Vagina (tissue), 2 donors: ENCODE results near the gene DUSP16.

Source experiments
- POLR2A ChIP-seq, 2 donors: fragments of 450-650 bp; IDR thresholded peaks; one replicate each; pipeline ENCODE4 v1.6.1; 2017; ENCODE audit warnings: antibody characterized with exemption in 2 of 2, mild to moderate bottlenecking in 2 of 2, moderate library complexity in 2 of 2
- TF ChIP-seq, protein P1 (sequence below), 3 experiments: fragments of 450-650 bp in 2 of 3; fragments of 200-600 bp in 1 of 3; sonication (generic) in 1 of 3; IDR thresholded peaks; one replicate each; pipeline ENCODE4 v1.5.1; 2017 to 2019; ENCODE audit warnings: antibody characterized with exemption in 3 of 3, mild to moderate bottlenecking in 2 of 3, moderate library complexity in 2 of 3

DNA sequence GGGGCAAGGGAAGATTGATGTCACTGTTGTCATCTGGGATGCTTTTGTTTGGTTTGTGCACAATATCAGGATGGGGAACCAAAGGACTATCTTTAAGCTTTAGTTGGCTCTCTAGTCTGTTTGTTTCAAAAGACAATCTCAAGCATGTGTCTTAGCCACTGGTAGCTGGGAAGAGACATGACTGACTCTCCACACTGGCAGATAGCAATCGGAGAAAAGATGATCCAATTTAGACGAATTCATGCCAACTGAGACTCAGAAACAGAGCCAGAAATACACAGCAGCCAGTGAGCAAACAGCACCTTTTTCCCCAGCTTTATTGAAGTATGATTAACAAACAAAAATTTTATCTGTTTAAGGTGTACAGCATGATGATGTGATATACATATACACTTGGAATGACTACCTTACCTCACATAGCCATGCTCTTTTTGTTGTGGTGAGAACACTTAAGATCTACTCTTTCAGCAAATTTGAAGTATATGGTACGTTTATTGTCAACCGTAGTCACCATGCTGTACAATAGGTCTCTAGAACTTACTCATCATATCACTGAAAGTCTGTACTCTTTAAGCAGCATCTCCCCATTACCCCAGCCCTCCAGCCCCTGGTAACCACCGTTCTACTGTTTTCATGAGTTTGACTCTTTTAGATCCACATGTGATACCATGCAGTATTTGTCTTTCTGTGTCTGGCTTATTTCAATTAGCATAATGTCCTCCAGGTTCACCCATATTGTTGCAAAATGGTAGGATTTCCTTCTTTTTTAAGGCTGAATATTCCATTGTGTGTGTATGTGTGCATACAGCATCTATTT is 50.6 kb downstream of the DUSP16 start:
- TF ChIP-seq, protein P1, sequence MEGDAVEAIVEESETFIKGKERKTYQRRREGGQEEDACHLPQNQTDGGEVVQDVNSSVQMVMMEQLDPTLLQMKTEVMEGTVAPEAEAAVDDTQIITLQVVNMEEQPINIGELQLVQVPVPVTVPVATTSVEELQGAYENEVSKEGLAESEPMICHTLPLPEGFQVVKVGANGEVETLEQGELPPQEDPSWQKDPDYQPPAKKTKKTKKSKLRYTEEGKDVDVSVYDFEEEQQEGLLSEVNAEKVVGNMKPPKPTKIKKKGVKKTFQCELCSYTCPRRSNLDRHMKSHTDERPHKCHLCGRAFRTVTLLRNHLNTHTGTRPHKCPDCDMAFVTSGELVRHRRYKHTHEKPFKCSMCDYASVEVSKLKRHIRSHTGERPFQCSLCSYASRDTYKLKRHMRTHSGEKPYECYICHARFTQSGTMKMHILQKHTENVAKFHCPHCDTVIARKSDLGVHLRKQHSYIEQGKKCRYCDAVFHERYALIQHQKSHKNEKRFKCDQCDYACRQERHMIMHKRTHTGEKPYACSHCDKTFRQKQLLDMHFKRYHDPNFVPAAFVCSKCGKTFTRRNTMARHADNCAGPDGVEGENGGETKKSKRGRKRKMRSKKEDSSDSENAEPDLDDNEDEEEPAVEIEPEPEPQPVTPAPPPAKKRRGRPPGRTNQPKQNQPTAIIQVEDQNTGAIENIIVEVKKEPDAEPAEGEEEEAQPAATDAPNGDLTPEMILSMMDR (IDR thresholded peaks at IDR 0.05): no peak
- no peak for TF ChIP-seq POLR2A (IDR thresholded peaks at IDR 0.05)
